CMK (cell line): ENCODE measurements around the gene UNC79.

Experiments
- DNase-seq: peaks from one replicate; pipeline ENCODE4 v3.0.0-alpha.2; 2010; ENCODE audit warnings: low read depth

UNC79 gene

GRCh38 chr14:93663317-93663716, 232.6 kb downstream of the UNC79 start:
- no peak for DNase-seq

DNA sequence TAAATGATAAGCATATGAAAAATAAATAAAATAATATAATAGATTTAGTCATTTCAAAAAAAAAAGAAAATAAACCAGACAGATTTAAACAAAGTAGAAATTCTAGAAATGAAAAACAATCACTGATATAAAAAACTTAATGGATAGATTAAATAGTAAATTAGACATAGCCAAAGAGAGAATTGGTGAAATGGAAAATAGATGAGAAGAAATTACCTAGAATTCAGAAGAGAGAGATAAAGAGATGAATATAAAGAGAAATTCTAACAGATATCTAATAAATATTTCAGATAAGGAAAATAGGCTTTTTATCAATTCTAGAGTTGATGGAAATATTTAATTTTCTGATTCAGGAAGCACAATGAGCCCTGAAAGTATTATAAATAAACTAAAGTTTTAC, 234.4 kb downstream of the UNC79 start:
- no peak for DNase-seq

DNA sequence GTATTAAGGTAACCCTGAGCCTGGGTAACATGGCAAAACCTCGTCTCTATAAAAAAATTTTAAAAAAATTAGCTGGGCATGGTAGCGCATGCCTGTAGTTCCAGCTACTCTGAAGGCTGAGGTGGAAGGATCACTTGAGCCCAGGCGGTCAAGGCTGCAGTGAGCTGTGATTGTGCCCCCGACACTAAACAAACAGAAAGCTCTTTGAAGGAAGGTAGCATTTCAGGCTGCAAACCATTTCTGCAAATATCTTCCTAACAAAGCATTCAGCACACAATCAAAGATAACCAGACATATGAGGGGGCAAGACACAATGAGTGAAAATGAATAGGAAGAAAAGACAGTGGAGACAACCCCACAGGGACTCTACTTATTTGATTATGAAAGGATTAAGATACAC, 238.9 kb downstream of the UNC79 start:
- DNase-seq, result no peak

DNA sequence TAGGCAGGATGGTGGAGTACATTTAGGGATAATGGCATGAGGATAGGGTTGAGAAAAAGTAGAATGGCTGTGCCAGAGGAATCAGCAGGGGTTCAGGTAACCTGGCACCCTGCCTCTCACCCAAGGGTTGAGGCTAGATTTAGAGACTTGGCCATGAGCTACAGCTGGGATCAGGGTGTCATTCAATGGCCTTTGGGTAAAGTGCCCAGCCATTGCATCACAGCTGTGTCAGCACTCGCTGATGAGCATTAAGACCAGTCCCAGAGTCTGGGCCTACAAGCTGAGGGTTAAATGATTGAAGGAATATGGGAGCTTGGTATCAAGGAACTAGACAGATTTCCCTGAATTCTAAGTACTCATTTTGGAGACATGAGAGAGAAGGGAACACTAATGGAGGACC, 243.6 kb downstream of the UNC79 start:
- DNase-seq, result no peak

DNA sequence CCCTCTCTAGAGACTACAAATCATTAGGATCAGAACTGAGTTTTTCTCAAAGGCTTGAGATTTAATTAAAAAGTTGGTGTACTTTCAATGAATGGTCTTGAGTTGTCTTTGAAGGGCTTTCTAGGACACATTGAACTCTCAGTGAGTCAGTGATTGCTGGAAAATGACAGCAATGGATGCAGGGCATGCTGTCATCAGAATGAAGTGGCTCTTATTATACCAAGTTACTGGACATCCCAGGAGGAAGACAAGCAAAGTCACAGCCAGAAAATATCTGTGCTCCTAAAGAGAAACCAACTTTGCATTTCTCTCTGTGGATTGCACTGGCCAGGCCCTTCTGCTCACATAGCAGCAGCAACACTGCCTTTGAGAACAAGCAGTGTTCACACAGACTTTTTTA, 244.9 kb downstream of the UNC79 start:
- no peak for DNase-seq

DNA sequence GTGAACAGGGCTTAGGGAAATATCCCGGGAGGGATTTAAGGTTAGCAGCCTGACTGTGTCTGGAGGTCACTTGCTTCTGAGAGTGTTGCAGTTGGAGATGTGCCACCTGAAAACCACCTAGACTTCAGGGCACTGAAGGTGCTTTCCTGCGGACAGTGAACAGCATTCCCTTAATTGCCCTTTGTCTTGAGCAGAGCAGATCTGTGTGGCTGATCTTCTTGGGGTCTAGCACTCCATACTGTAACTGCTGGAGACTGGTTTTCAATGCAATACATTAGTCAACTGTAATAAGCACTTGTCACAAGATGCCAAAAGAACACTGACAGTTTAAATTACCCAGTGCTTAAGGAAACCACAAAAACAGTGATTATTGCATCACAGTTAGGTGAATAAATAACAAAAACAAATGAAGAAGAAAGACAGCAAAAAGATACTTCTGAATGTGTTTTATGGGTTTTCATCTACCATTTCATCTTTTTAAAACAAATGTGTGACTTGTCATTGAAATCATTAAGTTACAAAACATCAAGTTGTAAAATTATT, 245.7 kb downstream of the UNC79 start:
- DNase-seq, result no peak

GRCh38 chr14:93682459-93682858, 251.7 kb downstream of the UNC79 start:
- no peak for DNase-seq

- peak; percentile 86 for DNase-seq
These were observed 252.5 kb downstream of the UNC79 start for GRCh38 chr14:93683226-93683625.

DNA sequence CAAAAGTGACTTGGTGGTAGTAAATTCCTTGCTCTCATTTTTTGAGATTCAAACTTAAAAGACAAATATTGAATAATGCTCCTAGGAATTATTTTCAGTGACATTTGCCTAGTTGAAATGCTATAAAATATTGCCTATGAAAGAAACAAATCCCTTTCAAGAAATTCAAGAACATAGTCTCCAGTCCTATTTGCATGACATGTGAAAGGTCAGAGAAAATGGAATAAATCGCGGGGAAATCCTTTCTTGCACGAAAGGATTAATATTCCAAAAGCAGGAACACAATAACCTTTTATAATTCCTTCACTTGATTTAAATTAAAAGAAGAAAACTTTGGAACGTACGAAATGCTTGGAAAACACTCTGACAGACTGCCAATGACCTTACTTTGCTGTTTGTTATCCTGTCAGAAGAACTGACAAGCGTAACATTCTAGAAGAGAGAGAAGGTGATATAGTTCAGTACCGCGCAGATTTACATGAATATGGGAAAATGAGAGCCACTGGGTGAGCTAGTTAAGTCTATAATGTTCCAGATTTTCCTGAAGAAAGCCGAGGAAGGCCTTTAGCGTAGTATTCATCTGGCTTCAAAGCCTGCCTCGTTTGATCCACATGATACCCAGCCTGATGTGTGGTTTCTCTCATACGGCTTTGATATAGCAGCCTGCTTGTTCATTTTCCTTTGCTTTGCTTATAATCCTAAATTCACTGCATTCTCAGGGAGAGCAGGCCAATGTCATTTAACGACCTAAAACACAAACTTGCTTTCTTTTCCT, 254.6 kb downstream of the UNC79 start:
- DNase-seq, result no peak

- DNase-seq, result no peak
These were observed 255.5 kb downstream of the UNC79 start for GRCh38 chr14:93686268-93686667.

DNA sequence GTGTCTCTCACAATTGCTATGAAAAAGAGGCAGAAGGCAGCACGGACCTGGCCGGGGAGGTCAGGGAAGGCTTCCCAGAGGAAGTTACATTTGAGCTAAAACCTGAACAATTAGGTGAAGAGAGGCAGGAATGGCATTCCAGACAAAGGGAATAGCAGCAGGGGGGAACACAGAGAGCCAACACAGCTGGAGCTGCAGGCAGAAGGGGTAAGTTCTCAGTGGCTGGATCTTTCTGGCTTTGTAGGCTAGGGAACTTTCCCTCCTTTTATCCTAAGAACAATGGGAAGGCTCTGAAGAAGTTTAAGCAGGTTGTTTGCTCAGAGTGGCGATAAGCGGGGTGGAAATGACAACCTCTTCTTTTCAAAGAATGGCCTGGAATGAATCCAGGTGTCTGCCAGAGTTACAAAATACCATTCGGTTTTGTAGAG, 257.5 kb downstream of the UNC79 start:
- no peak for DNase-seq

DNA sequence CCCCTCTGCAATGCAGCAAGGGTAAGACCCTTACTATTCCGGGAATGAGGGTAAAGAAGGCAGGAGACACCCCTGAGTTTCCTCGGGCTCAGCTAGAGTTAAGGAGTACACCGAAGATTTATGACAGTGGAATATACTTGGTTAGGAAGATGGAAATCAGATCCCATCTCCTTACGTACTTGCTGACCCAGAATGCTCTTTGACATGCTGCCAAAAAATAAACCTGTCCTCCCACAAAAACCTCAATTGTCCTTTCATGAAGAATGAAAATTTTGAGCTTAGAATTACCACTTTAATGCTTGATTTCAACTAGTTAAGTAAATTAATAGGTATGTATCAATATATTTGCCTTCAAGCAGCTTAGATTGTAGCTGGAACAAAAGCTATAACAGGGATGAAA, 258.1 kb downstream of the UNC79 start:
- DNase-seq, result no peak

DNA sequence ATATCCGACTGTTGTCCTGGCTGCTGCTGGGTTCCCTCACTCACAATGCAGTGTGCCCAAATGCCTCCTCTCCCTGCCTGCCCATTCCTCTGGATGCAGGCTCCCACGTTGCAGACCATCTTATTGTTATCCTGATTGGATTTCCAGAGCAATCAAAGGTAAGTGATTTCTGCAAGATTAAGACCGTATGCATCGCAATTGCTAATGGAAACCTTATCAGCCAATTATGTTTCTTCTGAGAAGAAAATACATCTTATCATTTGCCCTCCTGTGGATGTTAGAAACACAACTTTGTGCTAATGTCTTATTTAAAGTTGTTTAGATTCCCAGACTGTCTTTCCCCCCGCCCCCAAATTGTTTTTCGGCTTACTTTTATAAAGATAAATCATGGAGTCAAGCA, 259.4 kb downstream of the UNC79 start:
- no peak for DNase-seq

GRCh38 chr14:93691042-93691780, 260.5 kb downstream of the UNC79 start:
- no peak for DNase-seq

- no peak for DNase-seq
These were observed 263.2 kb downstream of the UNC79 start for GRCh38 chr14:93693914-93694313.

GRCh38 chr14:93700928-93701327, 270.2 kb downstream of the UNC79 start:
- no peak for DNase-seq

DNA sequence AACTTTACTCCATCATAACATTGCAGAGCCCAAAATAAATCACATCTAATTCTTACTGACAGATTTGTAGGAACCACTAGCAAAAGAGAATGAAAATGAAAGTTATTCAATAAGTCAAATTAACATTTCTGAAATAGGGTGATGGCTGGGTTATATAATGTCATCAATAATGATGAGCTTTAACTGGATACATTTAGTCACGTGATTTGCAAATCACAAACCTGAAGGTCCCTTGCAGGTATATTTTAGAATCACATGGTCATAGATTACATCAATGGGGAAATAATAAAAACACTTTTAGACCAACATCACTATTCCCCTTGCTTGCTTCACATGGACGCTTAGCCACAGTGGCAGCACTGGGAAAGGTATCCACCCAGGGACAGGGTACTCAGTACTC, 270.8 kb downstream of the UNC79 start:
- DNase-seq, result no peak

- no peak for DNase-seq
These were observed 272.2 kb downstream of the UNC79 start for GRCh38 chr14:93702946-93703345.

GRCh38 chr14:93703941-93704340, 273.2 kb downstream of the UNC79 start:
- DNase-seq, result no peak

DNA sequence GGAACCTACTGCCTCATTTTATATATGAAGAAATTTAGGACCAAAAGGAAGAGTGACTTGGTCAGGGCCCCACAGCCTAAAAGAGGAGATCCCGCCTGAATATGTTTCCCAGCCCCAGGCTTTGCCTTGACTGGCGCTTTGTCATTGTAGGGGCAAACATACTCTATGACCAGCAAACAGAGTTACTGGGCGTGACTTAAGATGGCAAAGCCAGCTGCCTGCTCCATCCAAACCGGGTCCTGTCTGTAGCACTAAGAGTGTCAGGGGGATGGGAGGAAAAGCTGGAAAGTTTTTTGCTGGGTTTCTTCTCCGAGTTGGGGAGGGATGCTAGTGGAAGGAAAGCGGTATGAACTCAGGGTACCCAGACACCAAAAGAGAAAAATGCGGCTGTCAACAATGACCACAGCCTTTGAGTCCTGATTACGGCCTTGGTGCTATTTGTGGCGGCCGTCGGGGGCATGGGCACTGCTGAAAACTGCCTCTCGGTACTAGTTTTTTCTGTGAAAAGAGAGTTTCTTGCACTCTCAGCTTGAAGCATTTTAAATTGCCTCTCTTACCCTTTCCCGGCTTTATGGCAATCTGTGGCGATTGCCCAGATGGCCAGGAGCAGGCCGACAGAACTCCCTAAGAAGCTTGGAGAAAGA, 274.9 kb downstream of the UNC79 start:
- no peak for DNase-seq

DNA sequence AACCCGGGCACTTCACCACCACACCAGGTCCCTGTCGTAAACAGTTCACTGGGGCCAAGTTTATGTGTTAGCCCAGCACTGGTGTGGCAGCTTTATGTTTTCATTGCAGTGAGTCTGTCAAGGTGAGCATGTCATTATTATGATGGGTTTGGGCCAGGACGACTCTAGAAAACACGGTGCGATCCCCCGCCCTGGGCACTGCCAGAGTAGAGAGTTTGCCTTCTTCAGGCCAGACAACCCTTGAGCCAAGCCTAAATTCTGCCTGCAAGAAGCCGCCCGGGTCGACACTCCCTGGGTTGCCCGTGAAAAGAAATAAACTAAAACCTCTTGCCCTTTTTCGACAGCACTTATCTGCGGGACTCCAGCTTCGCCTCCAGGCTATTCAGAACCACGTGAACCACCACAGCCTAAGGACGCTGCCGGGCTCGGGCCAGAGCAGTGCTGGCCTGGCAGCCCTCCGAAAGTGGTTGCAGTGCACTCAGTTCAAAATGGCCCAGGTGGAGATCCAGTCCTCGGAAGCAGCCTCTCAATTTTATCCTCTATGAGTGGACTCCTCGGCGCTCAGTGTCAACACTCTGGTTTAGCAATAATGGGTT, 275.7 kb downstream of the UNC79 start:
- no peak for DNase-seq

DNA sequence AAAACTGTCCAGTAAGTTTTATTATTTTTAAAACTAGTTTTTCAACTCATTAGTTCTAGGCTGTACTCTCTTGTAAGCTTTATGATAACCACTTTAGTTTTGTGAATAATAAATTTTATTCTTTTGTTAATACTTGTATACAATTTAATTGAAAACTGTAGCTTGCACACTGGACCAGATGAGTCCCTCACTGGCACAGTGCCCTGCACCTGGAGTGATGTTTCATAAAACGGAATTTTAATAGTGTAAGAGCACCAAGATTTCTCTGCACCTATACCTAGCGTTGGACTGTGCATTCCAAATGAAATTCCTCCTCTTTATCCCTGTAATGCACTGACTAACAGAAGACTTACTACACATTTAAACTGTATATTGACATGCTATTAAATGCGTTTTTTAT, 276.7 kb downstream of the UNC79 start:
- no peak for DNase-seq
